Left forelimb (tissue), 1 donor: ENCODE results near the gene C10orf67.
"Not testable (repeated sequence)": the region's sequence is repeated elsewhere in the genome, so short reads cannot be mapped to it uniquely, and the experiment has no call there.

Experiments used
- DNase-seq: peaks from one replicate; pipeline ENCODE4 v3.0.0-alpha.2; 2018; ENCODE audit warnings: low spot score

Gene C10orf67

DNA sequence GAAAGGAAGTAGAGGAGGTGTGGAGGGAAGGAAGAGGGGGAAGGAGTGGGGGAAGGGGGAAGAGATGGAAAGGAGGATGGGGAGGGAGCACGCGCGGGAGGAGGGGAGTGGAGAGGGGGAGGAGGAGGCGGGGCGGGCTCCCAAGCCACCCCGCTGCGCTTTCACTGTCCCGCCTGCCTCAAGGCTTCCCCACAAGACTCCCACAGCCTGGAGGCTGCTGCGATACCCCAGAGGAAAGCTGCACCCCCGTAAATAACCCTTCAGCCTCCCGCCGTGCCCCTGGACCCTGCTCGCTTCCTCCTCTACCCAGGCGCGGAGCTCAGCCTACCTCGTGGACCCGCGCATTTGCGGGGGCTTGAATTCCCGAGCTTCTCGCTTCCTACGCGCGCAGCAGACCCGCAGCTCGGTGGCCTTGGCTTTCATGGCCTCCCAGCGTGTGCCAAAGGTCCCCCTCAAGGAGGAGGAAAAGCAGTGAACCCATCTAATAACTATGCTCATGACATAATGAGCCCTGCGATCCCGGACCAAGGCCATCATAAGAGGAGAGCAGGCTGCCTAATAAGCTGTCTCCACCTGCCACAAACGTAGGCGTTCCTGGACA lies at the start of gene C10orf67:
TSS of gene C10orf67 (minus strand) at position 557 of the 601 bp plus-strand sequence. CDS start at position 534, 23 bp downstream.
- peak; percentile 65 for DNase-seq

DNA sequence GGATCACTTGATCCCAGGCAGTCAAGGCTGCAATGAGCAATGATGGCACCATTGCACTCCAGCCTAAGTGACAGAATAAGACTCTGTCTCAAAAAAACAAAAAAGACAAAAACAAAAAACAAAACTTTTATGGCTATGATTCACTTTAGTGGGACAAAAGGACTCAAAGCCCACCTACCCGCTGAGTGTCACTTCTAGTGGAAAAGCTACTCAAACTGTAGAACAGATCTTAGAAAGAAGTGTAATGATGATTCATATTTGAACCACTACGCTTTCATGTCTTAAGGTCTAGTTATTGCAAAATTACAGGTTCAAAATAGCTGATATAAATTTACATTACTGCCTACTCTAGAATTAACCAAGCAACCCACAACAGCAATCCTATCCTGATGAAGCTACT lies 47.2 kb upstream of the C10orf67 start:
- DNase-seq, result no peak

DNA sequence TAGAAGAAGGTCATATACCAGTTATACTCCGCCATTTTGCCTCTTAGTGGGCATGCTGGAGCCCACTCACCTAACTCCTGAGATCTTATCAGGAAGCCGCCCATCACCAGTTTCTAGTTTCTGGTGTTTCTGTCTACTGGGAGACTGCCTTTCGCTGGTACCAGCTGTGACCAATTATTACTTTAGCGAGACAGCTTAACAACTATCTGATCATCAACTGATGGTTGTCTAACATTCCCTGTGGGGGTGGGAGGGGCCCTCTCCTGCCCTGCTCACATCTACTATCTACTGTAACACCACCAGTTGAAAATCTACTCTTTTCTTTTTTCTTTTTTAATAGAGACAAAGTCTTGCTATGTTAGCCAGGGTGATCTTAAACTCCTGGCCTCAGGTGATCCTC lies 46.2 kb upstream of the C10orf67 start:
- no peak for DNase-seq

DNA sequence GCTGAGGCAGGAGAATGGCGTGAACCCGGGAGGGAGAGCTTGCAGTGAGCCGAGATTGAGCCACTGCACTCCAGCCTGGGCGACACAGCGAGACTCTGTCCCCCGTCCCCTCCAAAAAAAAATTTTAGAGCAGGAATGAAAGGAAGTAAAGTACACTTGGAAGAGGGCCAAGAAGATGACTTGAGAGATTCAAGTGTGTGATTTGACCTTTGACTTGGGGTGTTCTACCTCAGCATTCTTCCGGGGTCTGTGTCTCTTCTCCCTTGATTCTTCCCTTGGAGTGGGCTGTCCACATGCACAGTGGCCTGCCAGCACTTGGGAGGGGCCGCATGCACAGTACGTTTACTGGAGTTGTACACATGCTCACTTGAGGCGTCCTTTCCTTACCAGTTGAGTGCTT lies 45.8 kb upstream of the C10orf67 start:
- DNase-seq, result not testable (repeated sequence)

DNA sequence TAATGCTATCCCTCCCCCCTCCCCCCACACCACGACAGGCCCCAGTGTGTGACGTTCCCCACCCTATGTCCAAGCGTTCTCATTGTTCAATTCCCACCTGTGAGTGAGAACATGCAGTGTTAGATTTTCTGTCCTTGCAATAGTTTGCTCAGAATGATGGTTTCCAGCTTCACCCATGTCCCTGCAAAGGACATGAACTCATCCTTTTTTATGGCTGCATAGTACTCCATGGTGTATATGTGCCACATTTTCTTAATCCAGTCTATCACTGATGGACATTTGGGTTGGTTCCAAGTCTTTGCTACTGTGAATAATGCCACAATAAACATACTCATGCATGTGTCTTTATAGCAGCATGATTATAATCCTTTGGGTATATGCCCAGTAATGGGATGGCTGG lies 42.9 kb upstream of the C10orf67 start:
- DNase-seq, result not testable (repeated sequence)

DNA sequence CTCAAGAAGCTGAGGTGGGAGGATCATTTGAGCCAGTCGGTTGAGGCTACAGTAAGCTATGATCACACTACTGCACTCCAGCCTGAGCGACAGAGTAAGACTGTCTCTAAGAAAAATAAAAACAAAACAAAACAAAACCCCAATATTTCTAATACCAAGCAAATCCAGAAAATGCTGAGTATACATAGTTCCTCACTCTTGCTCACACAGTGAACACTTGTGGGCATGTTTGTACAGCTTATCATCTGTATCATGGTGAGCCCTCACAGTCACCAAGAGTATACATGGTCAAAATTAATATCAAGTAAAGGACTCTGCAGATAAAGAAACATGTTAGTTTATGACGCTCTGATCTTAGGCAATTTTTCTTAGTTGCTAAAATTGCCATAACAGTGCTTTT lies 41.5 kb upstream of the C10orf67 start:
- no peak for DNase-seq

DNA sequence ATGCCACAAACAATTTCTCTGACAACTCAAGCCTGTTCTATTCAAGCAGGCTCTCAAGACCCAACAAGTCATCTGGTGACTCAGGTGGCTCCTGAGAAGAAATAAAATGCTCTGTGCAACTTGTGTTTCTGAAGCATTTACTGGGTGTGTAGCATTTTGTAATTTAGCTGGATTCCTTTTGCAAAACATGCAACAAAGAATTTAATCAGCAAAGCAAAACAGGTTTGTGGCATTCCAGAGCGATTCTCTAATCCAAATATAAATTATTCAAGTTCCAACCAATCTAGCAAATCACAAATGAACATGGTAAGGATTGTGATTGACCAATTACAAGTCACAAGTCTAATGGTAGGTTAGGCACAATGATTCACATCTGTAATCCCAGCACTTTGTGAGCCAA lies 39.8 kb upstream of the C10orf67 start:
- no peak for DNase-seq

DNA sequence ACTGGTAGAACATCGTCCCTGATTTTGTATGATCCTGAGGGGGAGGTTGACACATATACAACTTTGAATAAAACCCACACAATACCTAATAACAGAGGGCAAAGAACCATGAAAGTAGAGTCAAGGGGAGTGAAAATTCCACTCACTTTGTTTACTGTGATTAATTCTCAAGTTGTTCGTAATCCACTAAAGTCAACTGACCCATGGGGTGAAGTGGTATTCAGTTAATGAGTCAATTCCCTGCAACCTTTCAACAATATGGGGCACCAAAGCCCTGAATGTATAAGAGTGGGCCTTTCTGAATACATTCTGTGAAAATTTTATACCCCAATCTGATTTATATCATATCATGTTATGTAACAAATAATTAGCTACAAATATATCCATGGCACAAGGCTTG lies 39.0 kb upstream of the C10orf67 start:
- DNase-seq, result no peak

DNA sequence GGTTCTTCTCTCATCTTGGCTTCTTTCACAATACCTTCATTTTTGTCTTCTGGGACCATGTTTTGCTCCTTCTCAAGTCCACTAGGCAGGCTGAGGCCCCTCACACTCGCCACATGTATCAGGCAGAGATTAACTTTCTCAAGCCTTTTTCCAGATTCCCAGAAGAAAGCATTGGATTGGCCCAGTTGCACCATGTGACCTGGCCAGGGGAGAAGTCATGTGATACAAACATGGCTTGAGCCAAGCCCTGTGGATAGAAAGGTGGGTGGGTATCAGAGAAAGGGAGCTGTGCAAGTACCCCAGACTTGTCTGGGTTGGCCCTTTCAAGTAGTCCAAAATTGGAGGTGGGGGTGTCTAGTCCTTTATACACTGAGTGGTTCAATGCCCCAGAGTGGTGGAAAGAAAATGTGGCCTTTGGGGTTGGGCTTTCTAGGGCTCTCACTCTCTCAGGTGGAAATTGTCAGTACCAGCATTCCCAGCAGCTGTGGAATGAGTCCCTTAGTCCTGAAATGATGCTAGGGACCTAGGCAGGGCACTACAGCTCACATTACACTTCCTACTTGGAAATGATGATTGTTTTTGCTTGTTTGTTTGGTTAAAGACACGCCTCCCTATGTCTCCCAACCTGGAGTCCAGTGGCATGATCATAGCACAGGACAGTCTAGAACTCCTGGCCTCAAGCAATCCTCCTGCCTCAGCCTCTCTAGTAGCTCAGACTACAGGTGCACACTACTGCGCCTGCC lies 36.9 kb upstream of the C10orf67 start:
- no peak for DNase-seq

DNA sequence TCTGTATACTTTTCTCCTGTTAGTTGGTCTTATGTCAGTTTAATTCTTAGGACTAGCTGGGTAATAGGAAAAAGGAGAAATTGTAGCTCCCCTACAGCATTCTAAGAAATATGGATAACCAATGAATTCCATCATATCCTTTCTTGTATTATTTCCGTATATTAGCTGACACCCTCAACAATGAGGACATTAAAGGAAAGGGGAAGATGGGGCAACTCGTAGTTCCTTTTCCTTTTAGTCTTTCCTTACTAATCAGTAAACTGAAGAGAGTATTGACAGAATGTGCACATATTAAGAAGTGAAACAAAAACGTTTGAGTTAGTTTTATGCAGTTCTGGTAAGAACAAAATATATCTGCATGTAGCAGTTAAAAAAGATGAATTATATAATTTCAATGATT lies 35.1 kb upstream of the C10orf67 start:
- no peak for DNase-seq

DNA sequence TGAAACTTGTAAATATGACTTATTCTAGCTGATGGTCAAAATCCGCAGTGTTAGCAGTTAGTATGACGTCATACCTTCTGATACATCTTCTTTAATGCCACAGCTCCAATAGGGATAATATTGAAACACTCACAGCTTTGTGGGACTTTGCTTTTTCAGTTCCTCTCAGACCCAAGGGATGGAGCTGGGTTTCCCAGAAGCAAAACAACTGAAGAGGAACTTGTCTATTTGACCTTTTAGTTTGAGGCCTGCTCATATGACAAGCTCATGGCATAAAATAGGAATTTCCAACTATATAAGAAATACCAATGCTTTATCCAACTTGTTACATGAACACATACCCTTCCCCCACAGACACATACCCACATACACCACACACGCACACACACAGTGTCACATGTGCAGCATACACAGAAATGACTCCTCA lies 31.6 kb upstream of the C10orf67 start:
- no peak for DNase-seq

DNA sequence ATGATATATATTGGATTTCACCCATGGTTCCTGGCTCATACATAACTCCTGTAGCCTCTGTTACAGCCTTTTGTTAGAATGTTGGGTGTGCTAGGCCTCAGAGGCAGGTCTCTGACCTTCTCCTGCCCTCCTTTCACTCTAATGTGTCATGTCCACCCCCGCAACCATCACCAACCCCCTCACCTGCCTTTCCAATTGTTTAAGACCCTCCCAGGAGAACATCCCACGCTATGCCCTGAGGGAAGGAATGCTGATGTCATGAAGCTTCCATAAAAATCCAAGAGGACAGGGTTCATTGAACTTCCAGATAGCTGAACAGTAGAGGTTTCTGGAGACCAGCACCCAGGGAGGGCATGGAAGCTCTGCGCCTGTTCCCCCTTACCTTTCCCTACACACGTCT lies 30.8 kb upstream of the C10orf67 start:
- no peak for DNase-seq

DNA sequence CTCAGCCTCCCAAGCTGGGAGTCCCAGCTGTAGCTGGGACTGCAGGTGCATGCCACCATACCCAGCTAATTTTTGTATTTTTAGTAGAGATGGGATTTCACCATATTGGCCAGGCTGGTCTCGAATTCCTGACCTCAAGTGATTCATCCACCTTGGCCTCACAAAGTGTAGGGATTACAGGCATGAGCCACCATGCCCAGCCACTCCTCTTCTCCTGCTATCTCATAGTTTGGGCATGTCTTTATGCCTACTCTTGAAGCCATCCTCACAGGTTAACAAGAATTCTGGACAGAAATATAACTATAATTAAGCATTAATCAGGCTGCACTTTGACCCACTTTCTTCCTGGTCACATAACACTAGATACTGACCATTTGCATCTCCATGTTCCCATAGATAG lies 28.6 kb upstream of the C10orf67 start:
- DNase-seq, result no peak

DNA sequence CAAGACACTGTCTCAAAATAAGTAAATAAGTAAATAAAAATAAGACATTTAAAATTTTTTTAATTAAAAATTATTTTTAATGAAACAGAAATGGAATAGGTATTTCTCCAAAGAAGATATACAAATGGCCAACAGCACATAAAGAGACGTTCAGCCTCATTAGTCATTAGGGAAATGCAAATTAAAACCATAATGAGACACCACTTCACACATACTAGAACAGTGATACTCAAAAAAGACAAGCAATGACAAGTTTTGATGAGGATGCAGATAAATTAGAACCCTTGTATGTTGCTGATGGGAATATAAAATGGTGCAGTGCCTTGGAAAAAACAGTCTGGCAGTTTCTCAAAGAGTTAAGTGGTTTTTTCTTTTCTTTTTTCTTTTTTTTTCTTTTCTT lies 26.5 kb upstream of the C10orf67 start:
- DNase-seq, result no peak

DNA sequence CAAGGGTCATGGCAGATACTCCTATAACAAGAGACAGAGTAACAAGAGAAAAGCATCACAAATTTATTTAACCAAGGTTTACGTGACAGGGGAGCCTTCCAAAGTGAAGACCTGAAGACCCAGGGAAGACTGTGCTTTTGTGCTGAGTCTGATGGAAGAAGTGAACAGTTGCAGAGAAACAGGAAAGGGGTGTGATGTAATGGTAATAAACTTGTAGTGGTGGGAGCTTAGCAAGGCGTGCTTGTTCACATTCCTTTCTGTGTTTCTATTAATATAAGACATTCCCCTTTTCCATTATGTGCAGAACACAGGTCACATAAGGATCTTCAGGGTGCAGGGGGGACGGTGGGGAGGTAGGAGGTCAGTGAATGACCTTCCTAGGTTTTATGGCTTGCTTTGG lies 25.5 kb upstream of the C10orf67 start:
- no peak for DNase-seq

DNA sequence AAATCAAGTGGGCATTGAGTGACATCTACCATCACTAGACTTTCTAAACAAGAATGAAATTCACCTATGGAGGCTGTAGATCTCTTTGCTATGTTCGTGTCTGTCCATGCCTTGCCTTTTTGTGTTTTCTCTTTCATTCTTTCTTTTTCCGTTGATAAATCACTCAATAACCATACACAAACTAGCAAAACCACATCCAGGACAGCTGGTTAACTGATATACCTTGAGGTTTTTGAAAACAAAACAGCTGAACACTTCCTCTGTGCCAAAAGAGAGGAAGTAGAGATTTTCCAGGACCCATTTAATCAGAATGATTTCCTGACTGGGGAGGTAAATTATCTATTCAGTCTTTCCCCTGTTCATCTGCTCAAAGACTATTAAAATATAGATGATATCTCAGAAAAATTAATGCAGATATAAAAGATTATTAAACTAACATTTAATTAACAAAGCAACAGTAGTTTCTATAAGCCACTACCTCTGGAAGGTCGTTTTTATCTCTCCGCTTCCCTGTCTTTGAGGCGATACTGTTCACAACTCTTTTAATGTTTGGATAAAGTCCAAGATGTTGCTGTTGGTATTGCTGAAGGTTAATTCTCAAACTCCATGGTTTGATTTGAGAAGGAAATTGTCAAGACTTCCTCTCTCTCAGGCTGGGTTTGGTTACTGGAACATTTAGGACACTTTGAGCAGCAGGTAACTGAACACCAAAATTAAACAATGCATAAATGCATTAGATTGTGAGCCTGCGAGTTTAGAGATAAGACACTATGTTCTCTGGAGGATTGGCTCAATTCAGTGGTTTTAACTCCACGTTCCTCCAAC lies 24.4 kb upstream of the C10orf67 start:
- no peak for DNase-seq

DNA sequence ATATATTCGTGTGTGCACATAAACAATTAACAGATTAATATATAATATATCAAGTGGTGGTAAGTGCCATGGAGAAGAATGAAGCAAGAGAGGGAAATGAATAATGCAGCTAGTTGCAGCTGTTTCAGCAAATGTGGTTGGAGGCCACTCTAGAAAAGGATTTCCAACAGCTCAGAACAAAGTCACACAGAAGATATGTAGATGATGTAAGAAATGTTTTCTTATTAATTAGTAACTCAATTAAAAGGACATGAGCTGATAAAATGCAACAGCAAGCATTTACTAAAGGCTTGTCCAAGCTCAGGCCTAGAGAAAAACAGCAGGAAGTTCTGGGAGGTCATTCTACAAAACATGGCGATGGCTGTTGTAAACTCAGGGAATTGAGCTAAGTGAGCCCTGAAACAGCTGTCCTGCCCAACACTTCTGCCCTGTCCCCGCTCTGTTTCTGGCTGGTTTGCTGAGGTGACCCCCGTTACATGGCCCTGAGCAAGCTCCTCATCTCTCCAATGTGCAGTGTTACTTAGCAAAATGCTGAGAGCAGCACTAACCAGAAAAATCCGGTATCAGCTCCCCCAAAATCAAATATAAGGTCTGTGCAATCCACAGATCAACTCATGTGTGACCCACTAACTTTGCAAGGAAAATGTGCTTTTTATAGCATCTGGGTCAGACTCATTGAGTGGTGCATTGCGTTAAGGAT lies 23.4 kb upstream of the C10orf67 start:
- no peak for DNase-seq

DNA sequence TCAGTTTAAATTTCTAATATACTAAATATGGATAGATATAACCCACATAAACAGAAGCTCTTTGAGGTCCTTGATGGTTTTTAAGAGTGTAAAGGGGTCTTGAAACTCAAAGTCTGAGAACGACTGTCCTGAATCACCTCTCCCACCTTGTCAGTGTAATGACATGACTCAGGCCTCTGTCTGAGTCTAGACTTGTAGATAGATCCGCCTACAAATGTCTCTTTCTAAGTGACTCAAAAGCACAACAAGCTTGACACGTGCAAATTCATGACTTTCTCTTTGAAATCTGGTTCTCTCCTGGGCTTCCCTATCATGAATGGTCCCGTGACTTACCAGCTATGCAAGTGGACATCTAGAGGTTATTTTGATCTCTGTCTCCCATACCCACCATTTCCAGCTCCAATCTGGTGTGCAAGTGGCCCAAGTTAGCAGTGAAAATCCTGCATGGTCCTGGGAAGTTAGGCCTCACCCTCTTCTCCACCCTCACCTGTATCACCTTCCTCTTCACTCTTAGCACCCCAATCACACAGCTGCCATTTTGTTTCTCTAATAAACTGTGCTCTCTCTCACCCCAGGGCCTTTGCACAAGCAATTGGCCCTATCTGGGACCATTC lies 20.9 kb upstream of the C10orf67 start:
- not testable (repeated sequence) for DNase-seq

DNA sequence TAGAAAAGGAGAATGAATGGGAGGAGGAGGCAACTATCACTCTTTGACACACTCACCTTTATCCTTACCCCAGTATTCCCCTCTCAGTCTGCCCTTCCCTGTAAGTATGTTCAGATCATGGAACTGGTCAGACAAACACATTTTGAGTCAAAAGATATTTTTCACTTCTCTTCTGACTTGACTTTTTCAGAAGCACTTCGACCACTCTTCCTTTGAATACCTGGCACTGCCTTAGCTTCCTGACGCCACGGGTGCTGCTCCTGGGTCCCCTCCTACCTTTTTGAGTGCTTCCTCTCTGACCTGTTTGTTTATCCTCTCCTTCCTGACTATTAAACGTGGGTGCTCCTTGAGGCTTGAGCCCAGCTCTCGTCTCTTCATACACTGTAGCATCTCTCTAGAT lies 19.8 kb upstream of the C10orf67 start:
- DNase-seq, result no peak

DNA sequence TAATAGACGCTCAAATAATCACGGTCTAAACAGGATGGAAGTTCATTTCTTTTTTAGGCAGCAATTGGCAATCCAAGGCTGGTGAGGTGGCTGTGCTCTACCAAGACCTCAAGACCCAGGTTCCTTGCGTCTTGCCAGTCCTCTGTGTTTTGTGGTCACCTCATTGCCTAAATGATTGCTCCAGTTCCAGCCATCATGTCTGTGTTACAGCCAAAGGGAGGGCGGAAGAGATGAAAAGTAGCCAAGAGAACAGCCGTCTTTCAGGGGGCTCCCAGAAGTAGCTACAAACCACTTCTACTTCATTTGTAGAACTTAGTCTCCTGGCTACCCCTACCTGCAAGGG lies 19.2 kb upstream of the C10orf67 start:
- DNase-seq, result no peak

DNA sequence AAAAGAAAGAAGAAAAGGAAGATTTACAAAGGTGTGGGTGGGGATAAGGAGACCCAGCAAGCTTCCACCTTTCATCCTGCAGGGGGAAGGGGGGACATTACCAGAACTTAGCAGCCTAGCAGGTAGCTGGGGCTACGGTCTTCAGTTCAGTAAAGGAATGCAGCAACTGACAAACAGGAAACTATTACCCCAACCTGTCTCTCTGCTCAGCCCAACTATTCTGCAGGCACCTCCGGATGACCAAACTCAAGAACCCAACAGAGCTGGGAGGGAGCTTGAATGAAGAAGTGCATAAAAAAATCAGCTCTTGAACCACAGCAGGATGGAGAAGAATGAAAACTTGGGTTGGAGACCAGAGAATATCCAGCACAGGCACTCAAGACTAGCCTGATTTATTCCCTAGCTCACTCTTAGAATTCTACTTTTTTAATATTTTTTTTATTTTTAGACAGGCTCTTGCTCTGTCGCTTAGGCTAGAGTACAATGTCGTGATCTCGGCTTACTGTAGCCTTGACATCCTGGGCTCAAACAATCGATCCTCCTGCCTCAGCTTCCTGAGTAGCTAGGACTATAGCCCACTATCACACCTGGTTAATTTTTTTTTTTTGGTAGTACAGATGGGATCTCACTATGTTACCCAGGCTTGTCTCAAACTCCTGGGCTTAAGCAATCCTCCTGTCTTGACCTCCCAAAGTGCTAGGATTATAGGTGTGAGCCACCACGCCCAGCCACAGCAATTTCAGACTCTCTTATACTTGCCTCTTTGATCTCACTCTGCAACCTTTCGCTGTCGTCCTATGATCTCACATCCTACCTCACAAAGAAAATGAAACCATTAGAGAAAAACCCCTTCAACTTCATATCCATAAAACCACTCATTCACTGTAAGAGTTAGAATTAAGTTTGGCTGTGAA lies 18.5 kb upstream of the C10orf67 start:
- DNase-seq, result no peak
